WTC11 (cell line): ENCODE data around the gene GRIK2.

Experiments
- CREM ChIP-seq: sonication (generic); formaldehyde crosslinking; IDR thresholded peaks from 2 replicates; pipeline ENCODE4 v1.8.1; 2022; ENCODE audit warnings: mild to moderate bottlenecking, missing genetic modification reagents, moderate library complexity
- IRF2 ChIP-seq: sonication (generic); formaldehyde crosslinking; IDR thresholded peaks from 2 replicates; pipeline ENCODE4 v1.8.0; 2022; ENCODE audit warnings: low read depth, missing genetic modification reagents, borderline replicate concordance
- JUN ChIP-seq: sonication (generic); formaldehyde crosslinking; IDR thresholded peaks from 2 replicates; pipeline ENCODE4 v1.8.0; 2023; ENCODE audit warnings: mild to moderate bottlenecking, missing genetic modification reagents
- NR3C1 ChIP-seq: sonication (generic); formaldehyde crosslinking; conservative IDR thresholded peaks from 2 replicates; pipeline ENCODE4 v1.8.1; 2023; ENCODE audit warnings: low read depth, mild to moderate bottlenecking, missing genetic modification reagents
- TEAD4 ChIP-seq: sonication (generic); formaldehyde crosslinking; IDR thresholded peaks from 2 replicates; pipeline ENCODE4 v1.8.0; 2022; ENCODE audit warnings: mild to moderate bottlenecking, missing genetic modification reagents
- TF ChIP-seq, protein P1 (sequence below): fragments of 200-600 bp; IDR thresholded peaks from 2 replicates; pipeline ENCODE4 v1.8.0; 2022; ENCODE audit warnings: antibody characterized with exemption
- TF ChIP-seq, protein P2 (sequence below): sonication (generic); formaldehyde crosslinking; IDR thresholded peaks from 2 replicates; pipeline ENCODE4 v1.8.0; 2022; ENCODE audit warnings: mild to moderate bottlenecking, missing genetic modification reagents

GRCh38 chr6:101733899-101734298 lies 340.4 kb downstream of the GRIK2 start:
- TF ChIP-seq, protein P1, sequence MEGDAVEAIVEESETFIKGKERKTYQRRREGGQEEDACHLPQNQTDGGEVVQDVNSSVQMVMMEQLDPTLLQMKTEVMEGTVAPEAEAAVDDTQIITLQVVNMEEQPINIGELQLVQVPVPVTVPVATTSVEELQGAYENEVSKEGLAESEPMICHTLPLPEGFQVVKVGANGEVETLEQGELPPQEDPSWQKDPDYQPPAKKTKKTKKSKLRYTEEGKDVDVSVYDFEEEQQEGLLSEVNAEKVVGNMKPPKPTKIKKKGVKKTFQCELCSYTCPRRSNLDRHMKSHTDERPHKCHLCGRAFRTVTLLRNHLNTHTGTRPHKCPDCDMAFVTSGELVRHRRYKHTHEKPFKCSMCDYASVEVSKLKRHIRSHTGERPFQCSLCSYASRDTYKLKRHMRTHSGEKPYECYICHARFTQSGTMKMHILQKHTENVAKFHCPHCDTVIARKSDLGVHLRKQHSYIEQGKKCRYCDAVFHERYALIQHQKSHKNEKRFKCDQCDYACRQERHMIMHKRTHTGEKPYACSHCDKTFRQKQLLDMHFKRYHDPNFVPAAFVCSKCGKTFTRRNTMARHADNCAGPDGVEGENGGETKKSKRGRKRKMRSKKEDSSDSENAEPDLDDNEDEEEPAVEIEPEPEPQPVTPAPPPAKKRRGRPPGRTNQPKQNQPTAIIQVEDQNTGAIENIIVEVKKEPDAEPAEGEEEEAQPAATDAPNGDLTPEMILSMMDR = no peak
- TF ChIP-seq JUN (CRISPR knock-in tag) (no peak), NR3C1 (CRISPR knock-in tag) (no peak), CREM (no peak), IRF2 (CRISPR knock-in tag) (no peak), TEAD4 (CRISPR knock-in tag) (no peak)
- TF ChIP-seq, protein P2, sequence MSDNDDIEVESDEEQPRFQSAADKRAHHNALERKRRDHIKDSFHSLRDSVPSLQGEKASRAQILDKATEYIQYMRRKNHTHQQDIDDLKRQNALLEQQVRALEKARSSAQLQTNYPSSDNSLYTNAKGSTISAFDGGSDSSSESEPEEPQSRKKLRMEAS (CRISPR knock-in tag) = no peak
